Progenitor cell of endocrine pancreas (in vitro differentiated cells): ENCODE results near the gene ZNF784. TPM values are rescaled to one million over a fixed set of nuclear protein-coding genes. Genes with fewer than 3 reads are reported as not detected.

ENCODE experiments used
- DNase-seq: peaks from one replicate; pipeline ENCODE4 v3.0.0; 2021; ENCODE audit warnings: low spot score; ENCODE audit not compliant: unreplicated experiment
- H3K27ac Mint-ChIP-seq: 2 replicates; pipeline ENCODE4 v1.8.0; 2021; ENCODE audit warnings: mild to moderate bottlenecking, moderate library complexity, mixed read lengths
- H3K27me3 Mint-ChIP-seq: 2 replicates; pipeline ENCODE4 v1.8.0; 2021; ENCODE audit warnings: mixed read lengths
- H3K36me3 Mint-ChIP-seq: 2 replicates; pipeline ENCODE4 v1.8.0; 2022; ENCODE audit warnings: mixed read lengths; ENCODE audit not compliant: insufficient read depth
- H3K4me1 Mint-ChIP-seq: 2 replicates; pipeline ENCODE4 v1.8.0; 2021; ENCODE audit warnings: low read depth, mixed read lengths
- H3K4me3 Mint-ChIP-seq: 2 replicates; pipeline ENCODE4 v1.8.0; 2021; ENCODE audit warnings: low read depth, mild to moderate bottlenecking, moderate library complexity, mixed read lengths
- H3K9me3 Mint-ChIP-seq: 2 replicates; pipeline ENCODE4 v1.8.0; 2021; ENCODE audit warnings: low read depth, mixed read lengths
- CTCF ChIP-seq: fragments of 200-600 bp; sonication (generic); IDR thresholded peaks from one replicate; pipeline ENCODE4 v1.5.0; 2021; ENCODE audit warnings: antibody characterized with exemption, mild to moderate bottlenecking; ENCODE audit not compliant: unreplicated experiment
- total RNA-seq: library from RNA; stranded (reverse); gene quantifications from 2 replicates; pipeline ENCODE4 v1.2.1, GENCODE V29; 2021

Gene ZNF784
- total RNA-seq, 1 donor from 2014 or later: 15.3 TPM

GRCh38 chr19:55655648-55656040 is 31.3 kb upstream of the ZNF784 start:
- Mint-ChIP-seq H3K27ac (peak overlapping the region; percentile 97), H3K27me3 (no peaks in the 10 kb centered on the region), H3K9me3 (no peaks in the 10 kb centered on the region), H3K4me1 (peaks cover 24% of the 10 kb centered on the region), H3K36me3 (peaks cover 7% of the 10 kb centered on the region), H3K4me3 (peak overlapping the region; percentile 90)
- no peak for TF ChIP-seq CTCF
- no peak for DNase-seq

DNA sequence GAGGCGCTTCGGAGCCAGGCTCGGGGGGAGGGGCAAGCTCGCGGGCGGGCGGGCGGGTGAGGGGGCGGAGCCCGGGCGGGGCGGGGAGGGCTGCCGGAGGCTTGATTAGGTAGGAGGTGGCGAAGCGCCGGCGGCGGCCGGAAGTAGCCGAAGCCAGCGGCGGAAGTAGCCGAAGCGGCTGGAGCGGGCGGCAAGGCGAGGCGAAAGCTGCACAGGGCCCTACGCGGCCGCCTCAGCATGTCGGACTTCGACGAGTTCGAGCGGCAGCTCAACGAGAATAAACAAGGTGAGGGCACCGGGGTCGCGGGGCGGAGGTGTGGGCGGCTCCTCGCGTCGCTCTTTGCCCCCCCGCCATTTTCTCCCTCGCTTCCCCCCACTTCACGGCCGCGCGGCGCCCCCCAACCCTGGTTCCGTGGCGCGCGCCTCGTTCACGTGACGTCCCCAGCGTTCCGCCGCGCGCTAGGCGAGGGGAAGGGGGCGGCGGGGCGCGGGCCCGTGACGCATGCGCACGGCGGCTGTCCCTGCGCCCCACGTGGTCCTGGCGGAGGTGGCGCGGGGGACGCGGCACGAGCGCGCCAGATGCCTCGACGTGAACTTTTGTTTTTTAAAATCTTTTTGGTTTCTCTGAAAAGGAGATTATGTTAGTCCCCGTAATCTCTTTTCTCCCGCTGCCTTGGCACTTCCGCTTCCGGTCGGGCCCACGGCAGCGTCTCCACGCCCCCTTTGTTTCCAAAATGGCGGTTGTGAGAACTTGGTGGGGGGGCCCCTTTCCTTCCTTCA is 30.7 kb upstream of the ZNF784 start, which contains the start of gene U2AF2:
Gene U2AF2 (plus strand): TSS at position 168 of the 780 bp plus-strand sequence. CDS start 70 bp downstream, at position 238.
- TF ChIP-seq CTCF: no peak
- Mint-ChIP-seq H3K4me1 (peaks cover 24% of the 10 kb centered on the region), H3K27ac (peak within 1 kb of the TSS; percentile 98), H3K9me3 (no peaks in the 10 kb centered on the region), H3K27me3 (no peaks in the 10 kb centered on the region), H3K4me3 (peak within 1 kb of the TSS; percentile 90), H3K36me3 (peaks cover 9% of the 10 kb centered on the region)
- DNase-seq: peak; percentile 97

DNA sequence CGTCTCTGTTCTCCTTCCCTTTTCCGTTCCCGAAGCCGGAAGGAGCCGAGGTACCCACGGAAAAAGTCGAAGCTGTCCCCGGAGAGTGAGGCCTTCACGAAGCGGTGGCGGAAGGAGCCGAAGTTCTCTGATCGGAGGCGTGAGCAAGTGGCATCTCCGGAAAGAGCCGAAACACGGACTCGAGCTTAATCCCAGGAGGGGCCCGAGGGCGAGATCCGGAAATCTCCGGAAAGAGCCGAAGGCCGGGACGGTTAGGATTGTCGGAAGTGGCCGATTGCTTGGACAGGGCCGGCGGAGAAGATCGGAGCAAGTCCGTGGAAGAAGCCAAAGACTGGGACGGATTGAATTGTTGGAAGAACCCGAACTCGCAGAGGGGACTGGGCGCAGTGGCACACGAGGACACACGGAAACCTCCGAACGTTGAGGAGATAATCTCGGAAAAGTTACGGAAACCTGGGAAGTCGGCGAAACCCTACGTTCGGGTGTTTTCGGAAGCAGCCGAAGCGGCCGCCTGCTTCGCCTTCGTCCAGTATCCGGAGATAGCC is 30.0 kb upstream of the ZNF784 start:
- Mint-ChIP-seq H3K27ac (peak overlapping the region; percentile 98), H3K9me3 (no peaks in the 10 kb centered on the region), H3K4me1 (peaks cover 26% of the 10 kb centered on the region), H3K36me3 (peaks cover 9% of the 10 kb centered on the region), H3K4me3 (peak overlapping the region; percentile 90), H3K27me3 (no peaks in the 10 kb centered on the region)
- TF ChIP-seq CTCF: no peak
- peak; percentile 99 for DNase-seq

DNA sequence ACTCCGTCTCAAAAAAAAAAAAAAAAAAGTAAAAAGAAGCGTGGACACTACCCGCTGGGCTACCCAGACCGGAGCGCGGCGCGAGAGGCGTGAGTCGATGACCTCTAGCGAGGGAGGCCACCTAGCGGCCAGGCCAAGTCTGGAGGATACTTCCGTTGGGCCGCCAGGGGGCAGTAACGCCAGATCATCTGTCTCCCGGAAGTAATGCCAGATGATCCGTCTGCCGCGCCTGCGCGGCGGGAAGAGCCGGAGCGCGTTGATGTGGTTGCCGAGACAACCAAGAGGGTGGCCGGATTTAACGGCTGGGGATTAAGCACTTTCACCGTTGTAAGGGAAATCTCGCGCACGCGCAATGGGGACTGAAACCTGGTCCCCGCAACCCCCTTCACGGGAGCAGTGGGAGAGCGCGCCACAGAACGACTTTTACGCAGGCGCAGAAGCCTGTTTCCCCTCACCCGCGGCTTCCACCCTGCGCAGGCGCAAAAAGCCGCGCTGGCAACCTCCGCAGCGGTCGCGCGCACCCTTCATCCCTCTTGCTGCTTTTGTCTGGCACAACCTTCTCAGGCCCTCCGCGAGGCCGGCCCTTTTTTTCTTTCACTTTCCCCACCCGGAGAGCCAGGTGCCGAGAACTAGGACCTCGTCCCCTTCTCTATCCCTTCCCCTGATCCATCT is 29.4 kb upstream of the ZNF784 start:
- Mint-ChIP-seq H3K4me1 (peaks cover 27% of the 10 kb centered on the region), H3K9me3 (no peaks in the 10 kb centered on the region), H3K4me3 (peak overlapping the region; percentile 90), H3K36me3 (peaks cover 9% of the 10 kb centered on the region), H3K27me3 (no peaks in the 10 kb centered on the region), H3K27ac (peak overlapping the region; percentile 98)
- peak; percentile 99 for TF ChIP-seq CTCF
- DNase-seq: peak; percentile 97
